Measurements from ENCODE around the gene PDE8A.
"Not testable (repeated sequence)": the region's sequence is repeated elsewhere in the genome, so short reads cannot be mapped to it uniquely, and the experiment has no call there.

The PDE8A gene

DNA sequence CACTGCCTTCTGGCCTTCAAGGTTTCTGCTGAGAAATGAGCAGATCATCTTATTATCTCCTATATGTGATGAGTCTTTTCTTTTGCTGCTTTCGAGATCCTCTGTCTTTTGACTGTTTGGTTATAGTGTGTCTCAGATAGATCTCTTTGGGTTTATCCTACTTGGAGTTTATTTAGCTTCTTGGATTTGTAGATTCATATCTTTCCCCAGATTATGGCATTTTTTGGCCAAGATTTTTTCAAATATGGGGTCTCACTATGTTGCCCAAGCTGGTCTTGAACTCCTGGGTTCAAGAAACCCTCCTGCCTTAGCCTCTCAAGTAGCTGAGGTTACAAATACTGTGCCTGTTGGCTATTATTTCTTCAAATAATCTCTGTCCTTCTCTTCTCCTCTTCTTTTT lies 150.3 kb downstream of the PDE8A start:
- no peak for DNase-seq (ENCODE audit: low read depth)

- no peak for DNase-seq (ENCODE audit: low read depth)
Observed at GRCh38 chr15:85133709-85134108, 152.1 kb downstream of the PDE8A start.

GRCh38 chr15:85137489-85138168 lies 156.0 kb downstream of the PDE8A start:
- no peak for DNase-seq (ENCODE audit: low read depth)

- no peak for DNase-seq (ENCODE audit: low read depth)
Observed at GRCh38 chr15:85139391-85139790, 157.7 kb downstream of the PDE8A start.

- no peak for DNase-seq (ENCODE audit: low read depth)
Observed at GRCh38 chr15:85141726-85142125, 160.1 kb downstream of the PDE8A start.

GRCh38 chr15:85142312-85142711 lies 160.7 kb downstream of the PDE8A start:
- DNase-seq (ENCODE audit: low read depth): no peak

- no peak for DNase-seq (ENCODE audit: low read depth)
Observed at GRCh38 chr15:85149465-85150129, 167.9 kb downstream of the PDE8A start.

- no peak for DNase-seq (ENCODE audit: low read depth)
Observed at GRCh38 chr15:85150130-85150480, 168.4 kb downstream of the PDE8A start.

GRCh38 chr15:85151145-85151544 lies 169.5 kb downstream of the PDE8A start:
- DNase-seq (ENCODE audit: low read depth): no peak

DNA sequence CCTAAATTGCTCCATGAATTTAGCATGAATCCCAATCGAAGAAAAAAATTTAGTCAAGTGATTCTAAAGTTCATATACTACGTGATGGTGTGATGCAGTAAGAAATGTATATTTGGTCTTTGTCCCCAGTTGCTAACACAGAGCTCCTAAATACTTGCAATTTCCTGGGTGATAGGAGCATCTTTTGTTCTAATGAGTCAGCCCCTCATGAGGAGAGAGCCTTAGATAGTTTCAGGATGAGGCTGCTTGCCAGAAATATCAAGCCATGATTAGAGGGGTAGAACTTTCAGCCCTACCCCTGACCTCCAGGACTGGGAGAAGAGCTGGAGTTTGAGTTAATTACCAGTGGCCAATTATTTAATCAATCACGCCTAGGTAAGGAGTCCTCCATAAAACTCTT lies 170.2 kb downstream of the PDE8A start:
- DNase-seq (ENCODE audit: low read depth): no peak

GRCh38 chr15:85154061-85154460 lies 172.4 kb downstream of the PDE8A start:
- DNase-seq (ENCODE audit: low read depth): no peak

DNA sequence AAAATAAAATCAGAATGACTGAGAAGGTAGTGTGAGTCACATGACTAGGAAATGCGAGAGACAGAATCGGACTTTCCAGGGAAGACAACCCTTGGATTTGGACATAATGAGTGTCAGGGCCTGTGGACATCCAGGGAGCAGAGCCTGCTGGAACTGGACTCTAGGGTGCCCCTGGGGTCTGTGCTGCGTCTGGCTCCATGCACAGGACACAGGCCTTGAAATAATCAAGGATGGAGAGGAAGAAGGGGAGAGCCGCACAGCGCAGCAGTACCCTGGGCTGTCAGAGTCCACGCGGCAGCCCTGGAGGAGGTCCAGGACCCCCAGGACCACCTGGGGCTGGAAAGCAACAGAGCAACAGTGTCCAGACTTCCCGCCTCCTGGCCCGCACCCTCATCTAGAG lies 173.7 kb downstream of the PDE8A start:
- no peak for DNase-seq (ENCODE audit: low read depth)

GRCh38 chr15:85155857-85156256 lies 174.2 kb downstream of the PDE8A start:
- no peak for DNase-seq (ENCODE audit: low read depth)

- DNase-seq (ENCODE audit: low read depth): no peak
Observed at GRCh38 chr15:85157344-85157743, 175.7 kb downstream of the PDE8A start.

DNA sequence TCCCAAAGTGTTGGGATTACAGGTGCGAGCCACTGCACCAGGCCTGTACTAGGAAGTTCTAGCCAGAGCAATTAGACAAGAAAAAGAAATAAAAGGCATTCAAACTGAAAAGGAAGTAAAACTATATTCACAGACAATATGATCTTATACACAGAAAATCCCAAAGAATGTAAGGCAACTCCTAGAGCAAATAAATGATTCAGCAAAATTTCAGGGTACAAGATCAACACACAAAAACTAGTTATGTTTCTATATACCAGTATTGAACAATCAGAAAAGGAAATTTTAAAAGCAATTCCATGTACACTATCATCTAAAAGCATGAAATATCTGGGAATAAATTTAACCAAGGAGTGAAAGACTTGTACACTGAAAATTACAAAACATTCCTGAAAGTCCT lies 180.6 kb downstream of the PDE8A start:
- no peak for DNase-seq (ENCODE audit: low read depth)

- no peak for DNase-seq (ENCODE audit: low read depth)
Observed at GRCh38 chr15:85164841-85165466, 183.3 kb downstream of the PDE8A start.

- DNase-seq (ENCODE audit: low read depth): no peak
Observed at GRCh38 chr15:85167568-85167967, 185.9 kb downstream of the PDE8A start.

DNA sequence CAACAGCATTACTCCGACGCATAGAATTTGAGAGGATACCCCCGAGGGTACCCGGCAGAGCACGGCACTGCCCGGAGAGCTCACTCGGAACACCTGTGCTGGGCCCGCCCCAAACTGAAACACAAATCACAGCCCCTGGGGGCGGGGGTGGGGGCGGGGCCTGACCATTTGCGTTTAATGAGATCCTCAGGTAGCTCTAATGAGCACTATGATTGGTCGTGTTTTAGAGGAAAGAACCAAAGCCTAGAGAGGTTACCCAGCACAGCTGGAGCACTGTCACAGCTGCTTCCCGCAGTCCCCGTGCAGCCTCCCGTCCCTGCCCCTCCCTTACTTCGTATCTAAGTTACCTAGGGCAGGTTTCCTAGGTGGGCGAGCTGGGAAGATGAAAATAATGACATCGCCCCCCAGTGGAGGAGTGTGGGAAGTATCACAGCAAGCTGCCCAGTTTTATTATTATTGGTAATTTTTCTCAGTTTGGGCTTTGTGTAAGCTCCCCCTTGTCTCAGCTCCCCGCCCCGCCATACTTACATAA lies 187.1 kb downstream of the PDE8A start:
- peak; percentile 20 for DNase-seq (ENCODE audit: low read depth)

DNA sequence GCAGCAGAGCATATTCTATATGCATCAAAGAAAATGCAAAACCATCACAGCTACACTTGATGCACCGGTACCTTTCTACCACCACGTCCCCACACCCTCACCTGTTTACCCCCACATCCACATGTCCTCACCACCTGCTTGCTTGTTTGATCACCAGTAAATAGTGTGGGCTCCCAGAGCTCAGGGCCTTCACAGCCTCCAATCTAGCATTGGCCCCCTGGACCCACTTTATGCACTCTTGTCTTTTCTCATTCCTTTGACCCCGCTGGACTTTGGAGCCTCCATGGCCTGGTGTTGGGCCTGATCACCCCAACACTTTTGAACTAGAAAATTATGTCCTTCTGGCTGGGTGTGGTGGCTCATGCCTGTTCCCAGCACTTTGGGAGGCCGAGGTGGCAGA lies 190.1 kb downstream of the PDE8A start:
- no peak for DNase-seq (ENCODE audit: low read depth)

- DNase-seq (ENCODE audit: low read depth): no peak
Observed at GRCh38 chr15:85172846-85173490, 191.3 kb downstream of the PDE8A start.

- not testable (repeated sequence) for DNase-seq (ENCODE audit: low read depth)
Observed at GRCh38 chr15:85173630-85174029, 192.0 kb downstream of the PDE8A start.

GRCh38 chr15:85174521-85174920 lies 192.9 kb downstream of the PDE8A start:
- no peak for DNase-seq (ENCODE audit: low read depth)

- DNase-seq (ENCODE audit: low read depth): not testable (repeated sequence)
Observed at GRCh38 chr15:85177042-85177515, 195.4 kb downstream of the PDE8A start.
